GM12878 (cell line): ENCODE data around the gene MBNL1. TPM values are rescaled to one million over a fixed set of nuclear protein-coding genes. Genes with fewer than 3 reads are reported as not detected.

Source experiments
- CBX5 ChIP-seq: sonication (generic); IDR thresholded peaks from 2 replicates; pipeline ENCODE4 v1.6.1; 2016; ENCODE audit warnings: low read depth, moderate library complexity, mild to moderate bottlenecking, inconsistent platforms
- CEBPB ChIP-seq, 2 experiments: fragments of 150-350 bp in 1 of 2; IDR thresholded peaks; 2 replicates each; pipeline ENCODE4 v1.6.1; 2012 to 2014; ENCODE audit warnings: low read depth in 2 of 2, low read length in 2 of 2, borderline replicate concordance in 1 of 2, inconsistent platforms in 1 of 2
- CREB1 ChIP-seq: IDR thresholded peaks from 2 replicates; pipeline ENCODE4 v1.6.1; 2012; ENCODE audit warnings: low read depth, mild to moderate bottlenecking, inconsistent platforms
- FOXK2 ChIP-seq: fragments of 450-650 bp; IDR thresholded peaks from 2 replicates; pipeline ENCODE4 v1.6.1; 2017; ENCODE audit warnings: mild to moderate bottlenecking, moderate library complexity
- HCFC1 ChIP-seq: fragments of 150-350 bp; IDR thresholded peaks from 2 replicates; pipeline ENCODE4 v1.6.1; 2014; ENCODE audit warnings: low read length
- KAT2A ChIP-seq: conservative IDR thresholded peaks from 2 replicates; pipeline ENCODE4 v1.6.1; 2011; ENCODE audit warnings: low read depth, low read length; ENCODE audit not compliant: control insufficient read depth
- KDM1A ChIP-seq: fragments of 200-600 bp; sonication (generic); IDR thresholded peaks from 2 replicates; pipeline ENCODE4 v1.6.1; 2016; ENCODE audit warnings: borderline replicate concordance
- MTA2 ChIP-seq: fragments of 450-650 bp; IDR thresholded peaks from 2 replicates; pipeline ENCODE4 v1.6.1; 2016; ENCODE audit warnings: low read depth, mild to moderate bottlenecking, moderate library complexity
- MYB ChIP-seq: fragments of 150-350 bp; IDR thresholded peaks from 2 replicates; pipeline ENCODE4 v1.6.1; 2014; ENCODE audit warnings: mild to moderate bottlenecking, low read depth, low read length, borderline replicate concordance
- NFIC ChIP-seq: IDR thresholded peaks from 2 replicates; pipeline ENCODE4 v1.6.1; 2012; ENCODE audit warnings: low read depth, mild to moderate bottlenecking, inconsistent platforms, low read length, moderate library complexity
- NFYB ChIP-seq: IDR thresholded peaks from 2 replicates; pipeline ENCODE4 v1.6.1; 2011; ENCODE audit warnings: low read depth, mild to moderate bottlenecking, low read length, improper control_type of control experiment, moderate library complexity; ENCODE audit not compliant: insufficient read depth
- NR2C2 ChIP-seq: IDR thresholded peaks from 2 replicates; pipeline ENCODE4 v1.6.1; 2011; ENCODE audit warnings: borderline replicate concordance, low read depth; ENCODE audit not compliant: control insufficient read depth, insufficient read length
- PAX5 ChIP-seq: IDR thresholded peaks from 2 replicates; pipeline ENCODE4 v1.6.1; 2011; ENCODE audit warnings: low read depth, low read length, borderline replicate concordance
- RB1 ChIP-seq: fragments of 450-650 bp; formaldehyde crosslinking; IDR thresholded peaks from 2 replicates; pipeline ENCODE4 v1.6.1; 2017; ENCODE audit warnings: mild to moderate bottlenecking, borderline replicate concordance
- RFX5 ChIP-seq: IDR thresholded peaks from 2 replicates; pipeline ENCODE4 v1.6.1; 2011; ENCODE audit warnings: low read depth, low read length, improper control_type of control experiment
- RUNX3 ChIP-seq: IDR thresholded peaks from 2 replicates; pipeline ENCODE4 v1.6.1; 2012; ENCODE audit warnings: low read length, inconsistent platforms
- SIN3A ChIP-seq: IDR thresholded peaks from 2 replicates; pipeline ENCODE4 v1.6.1; 2012; ENCODE audit warnings: low read depth, low read length, improper control_type of control experiment
- SRF ChIP-seq, 2 experiments: IDR thresholded peaks; 2 replicates each; pipeline ENCODE4 v1.6.1; 2011; ENCODE audit warnings: low read depth in 2 of 2, low read length in 2 of 2, mild to moderate bottlenecking in 1 of 2, moderate library complexity in 1 of 2
- STAT3 ChIP-seq: IDR thresholded peaks from 2 replicates; pipeline ENCODE4 v1.6.1; 2011; ENCODE audit warnings: low read depth, low read length, improper control_type of control experiment
- SUZ12 ChIP-seq: fragments of 200-600 bp; sonication (generic); IDR thresholded peaks from one replicate; pipeline ENCODE4 v1.6.1; 2018; ENCODE audit warnings: antibody characterized with exemption, mild to moderate bottlenecking; ENCODE audit not compliant: unreplicated experiment
- ZNF24 ChIP-seq: fragments of 450-650 bp; IDR thresholded peaks from 2 replicates; pipeline ENCODE4 v1.6.1; 2017; ENCODE audit warnings: antibody characterized with exemption, mild to moderate bottlenecking
- ZZZ3 ChIP-seq: IDR thresholded peaks from 2 replicates; pipeline ENCODE4 v1.6.1; 2011; ENCODE audit warnings: low read depth; ENCODE audit not compliant: control insufficient read depth, insufficient read length
- polyA plus RNA-seq, 11 experiments: library from polyadenylated mRNA; depleted of rRNA in 4 of 11; unstranded in 6 of 11; stranded (reverse) in 5 of 11; fragments of >200 nt; fragmentation: Nextera tagmentation in 4 of 11; fragmentation: Illumina TruSeq in 1 of 11; extraction: Ambion mirVana in 4 of 11; extraction: Trizol in 1 of 11; gene quantifications; 1 replicate in 1 of 11; 2 replicates in 10 of 11; pipeline versions ENCODE4 v1.2.1 to v1.2.3, GENCODE V29; 2011 to 2016; ENCODE audit warnings: inconsistent platforms in 2 of 11, missing spikeins in 2 of 11, low read depth in 1 of 11
- total RNA-seq, 4 experiments: library from RNA; depleted of rRNA in 3 of 4; stranded (reverse); fragments of >200 nt in 3 of 4; fragmentation: Illumina TruSeq in 1 of 4; extraction: Trizol in 1 of 4; gene quantifications; 2 replicates each; pipeline versions ENCODE4 v1.2.1 to v1.2.3, GENCODE V29; 2013 to 2021
- TF ChIP-seq, protein P1 (sequence below): fragments of 450-650 bp; IDR thresholded peaks from 2 replicates; pipeline ENCODE4 v1.6.1; 2018; ENCODE audit warnings: mild to moderate bottlenecking, low read depth, moderate library complexity; ENCODE audit not compliant: partially characterized antibody
- TF ChIP-seq, protein P2 (sequence below): IDR thresholded peaks from 2 replicates; pipeline ENCODE4 v1.6.1; 2011; ENCODE audit warnings: borderline replicate concordance, low read depth, mild to moderate bottlenecking, moderate library complexity, low read length; ENCODE audit not compliant: insufficient read depth, poor library complexity, severe bottlenecking
- TF ChIP-seq, protein P3 (sequence below): IDR thresholded peaks from 2 replicates; pipeline ENCODE4 v1.6.1; 2012; ENCODE audit warnings: low read depth, low read length, improper control_type of control experiment

MBNL1 gene
- total and polyA plus RNA-seq, 10 of the 15 experiments (the other 5 are each of a cell fraction or from before 2014, with no cell fraction given), result 59.6 to 337 (median 143) TPM

DNA sequence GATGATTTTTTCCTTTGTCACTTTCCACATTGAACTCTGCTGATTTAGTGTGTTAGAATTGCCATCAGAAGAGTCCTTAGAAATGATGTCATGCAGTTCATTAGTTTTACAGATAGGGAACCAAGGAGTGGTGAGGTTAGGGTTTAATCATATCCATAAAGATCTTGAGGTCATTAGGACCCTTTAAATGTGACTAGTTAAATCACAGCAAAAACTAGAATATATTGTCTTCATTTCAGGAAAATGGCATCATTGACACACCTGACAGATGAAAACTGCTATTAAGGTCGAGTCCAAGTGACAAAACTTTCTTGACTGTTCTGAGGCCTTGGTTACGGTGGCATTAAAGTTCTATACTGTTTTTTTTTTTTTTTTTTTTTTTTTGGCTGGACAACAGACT is 50.5 kb downstream of the MBNL1 start (continued):
- TF ChIP-seq HCFC1 (no peak), SIN3A (no peak), RFX5 (no peak), CBX5 (no peak), MTA2 (peak; percentile 44; the same call in 1 of the 2 replicates), CREB1 (peak; percentile 73; the same call in 1 of the 2 replicates), RUNX3 (peak; percentile 27; the same call in 1 of the 2 replicates), SUZ12 (no peak), SRF (IDR thresholded peaks at IDR 0.05; ENCODE audit: low read depth in 2 of 2, low read length in 2 of 2) (no peak), FOXK2 (no peak), STAT3 (no peak), NFYB (no peak), ZNF24 (no peak), MYB (no peak), ZZZ3 (no peak), RB1 (no peak), CEBPB (IDR thresholded peaks at IDR 0.05; ENCODE audit: borderline replicate concordance in 1 of 2, low read depth in 2 of 2, low read length in 2 of 2) (no peak), PAX5 (no peak), KAT2A (no peak), NR2C2 (no peak), KDM1A (no peak), NFIC (peak; percentile 43; the same call in 1 of the 2 replicates)
- TF ChIP-seq, protein P1, sequence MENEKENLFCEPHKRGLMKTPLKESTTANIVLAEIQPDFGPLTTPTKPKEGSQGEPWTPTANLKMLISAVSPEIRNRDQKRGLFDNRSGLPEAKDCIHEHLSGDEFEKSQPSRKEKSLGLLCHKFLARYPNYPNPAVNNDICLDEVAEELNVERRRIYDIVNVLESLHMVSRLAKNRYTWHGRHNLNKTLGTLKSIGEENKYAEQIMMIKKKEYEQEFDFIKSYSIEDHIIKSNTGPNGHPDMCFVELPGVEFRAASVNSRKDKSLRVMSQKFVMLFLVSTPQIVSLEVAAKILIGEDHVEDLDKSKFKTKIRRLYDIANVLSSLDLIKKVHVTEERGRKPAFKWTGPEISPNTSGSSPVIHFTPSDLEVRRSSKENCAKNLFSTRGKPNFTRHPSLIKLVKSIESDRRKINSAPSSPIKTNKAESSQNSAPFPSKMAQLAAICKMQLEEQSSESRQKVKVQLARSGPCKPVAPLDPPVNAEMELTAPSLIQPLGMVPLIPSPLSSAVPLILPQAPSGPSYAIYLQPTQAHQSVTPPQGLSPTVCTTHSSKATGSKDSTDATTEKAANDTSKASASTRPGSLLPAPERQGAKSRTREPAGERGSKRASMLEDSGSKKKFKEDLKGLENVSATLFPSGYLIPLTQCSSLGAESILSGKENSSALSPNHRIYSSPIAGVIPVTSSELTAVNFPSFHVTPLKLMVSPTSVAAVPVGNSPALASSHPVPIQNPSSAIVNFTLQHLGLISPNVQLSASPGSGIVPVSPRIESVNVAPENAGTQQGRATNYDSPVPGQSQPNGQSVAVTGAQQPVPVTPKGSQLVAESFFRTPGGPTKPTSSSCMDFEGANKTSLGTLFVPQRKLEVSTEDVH, result no peak
- TF ChIP-seq, protein P2, sequence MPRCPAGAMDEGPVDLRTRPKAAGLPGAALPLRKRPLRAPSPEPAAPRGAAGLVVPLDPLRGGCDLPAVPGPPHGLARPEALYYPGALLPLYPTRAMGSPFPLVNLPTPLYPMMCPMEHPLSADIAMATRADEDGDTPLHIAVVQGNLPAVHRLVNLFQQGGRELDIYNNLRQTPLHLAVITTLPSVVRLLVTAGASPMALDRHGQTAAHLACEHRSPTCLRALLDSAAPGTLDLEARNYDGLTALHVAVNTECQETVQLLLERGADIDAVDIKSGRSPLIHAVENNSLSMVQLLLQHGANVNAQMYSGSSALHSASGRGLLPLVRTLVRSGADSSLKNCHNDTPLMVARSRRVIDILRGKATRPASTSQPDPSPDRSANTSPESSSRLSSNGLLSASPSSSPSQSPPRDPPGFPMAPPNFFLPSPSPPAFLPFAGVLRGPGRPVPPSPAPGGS, result no peak
- TF ChIP-seq, protein P3, sequence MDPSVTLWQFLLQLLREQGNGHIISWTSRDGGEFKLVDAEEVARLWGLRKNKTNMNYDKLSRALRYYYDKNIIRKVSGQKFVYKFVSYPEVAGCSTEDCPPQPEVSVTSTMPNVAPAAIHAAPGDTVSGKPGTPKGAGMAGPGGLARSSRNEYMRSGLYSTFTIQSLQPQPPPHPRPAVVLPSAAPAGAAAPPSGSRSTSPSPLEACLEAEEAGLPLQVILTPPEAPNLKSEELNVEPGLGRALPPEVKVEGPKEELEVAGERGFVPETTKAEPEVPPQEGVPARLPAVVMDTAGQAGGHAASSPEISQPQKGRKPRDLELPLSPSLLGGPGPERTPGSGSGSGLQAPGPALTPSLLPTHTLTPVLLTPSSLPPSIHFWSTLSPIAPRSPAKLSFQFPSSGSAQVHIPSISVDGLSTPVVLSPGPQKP, result no peak
